Measurements from ENCODE around the gene DAPL1. TPM values are rescaled to one million over a fixed set of nuclear protein-coding genes. Genes with fewer than 3 reads are reported as not detected.

DAPL1 gene
- total RNA-seq, 2 experiments from 2014 or later, result not detected

GRCh38 chr2:158777077-158777476 is 18.0 kb upstream of the DAPL1 start:
- CTCF ChIA-PET (ENCODE audit: unreplicated experiment), result no interaction called here
- TF ChIP-seq CTCF (conservative IDR thresholded peaks at IDR 0.05; ENCODE audit: low read length) (no peak), EZH2phosphoT487 (IDR thresholded peaks at IDR 0.05; ENCODE audit: borderline replicate concordance, low read depth, low read length) (no peak)
- Histone ChIP-seq H2AFZ (ENCODE audit: low read length) (no peak overlapping the region), H3K4me2 (ENCODE audit: low read length) (no peak overlapping the region), H3K9me2 (ENCODE audit: insufficient read depth, low read length) (no peaks in the 10 kb centered on the region), H3K79me2 (ENCODE audit: insufficient read depth, low read depth, low read length) (no peaks in the 10 kb centered on the region), H3K9me3 (ENCODE audit: low read length) (no peaks in the 10 kb centered on the region), H3K27ac (ENCODE audit: low read depth, low read length, poor library complexity, severe bottlenecking) (no peak overlapping the region), H4K20me1 (ENCODE audit: insufficient read depth, low read length) (no peaks in the 10 kb centered on the region), H3K36me3 (ENCODE audit: insufficient read depth, low read length) (no peaks in the 10 kb centered on the region), H3K4me1 (ENCODE audit: insufficient read depth, low read length, poor library complexity, severe bottlenecking) (no peaks in the 10 kb centered on the region), H3K4me3 (ENCODE audit: low read depth, low read length, poor library complexity, severe bottlenecking) (no peak overlapping the region)
- DNase-seq (ENCODE audit: low spot score), result no peak
- no TSS peak for BruUV-seq (replicated peaks)
- POLR2A ChIA-PET, result no interaction called here
- intact Hi-C loops (cut with micrococcal nuclease; ENCODE audit: unreplicated experiment), result no loop called here

- Histone ChIP-seq H3K9me3 (ENCODE audit: low read length) (no peaks in the 10 kb centered on the region), H2AFZ (ENCODE audit: low read length) (no peak overlapping the region), H3K4me1 (ENCODE audit: insufficient read depth, low read length, poor library complexity, severe bottlenecking) (no peaks in the 10 kb centered on the region), H3K79me2 (ENCODE audit: insufficient read depth, low read depth, low read length) (no peaks in the 10 kb centered on the region), H4K20me1 (ENCODE audit: insufficient read depth, low read length) (no peaks in the 10 kb centered on the region), H3K4me3 (ENCODE audit: low read depth, low read length, poor library complexity, severe bottlenecking) (no peak overlapping the region), H3K36me3 (ENCODE audit: insufficient read depth, low read length) (no peaks in the 10 kb centered on the region), H3K27ac (ENCODE audit: low read depth, low read length, poor library complexity, severe bottlenecking) (no peak overlapping the region), H3K9me2 (ENCODE audit: insufficient read depth, low read length) (no peaks in the 10 kb centered on the region), H3K4me2 (ENCODE audit: low read length) (no peak overlapping the region)
- ChIA-PET POLR2A (no interaction called here), CTCF (ENCODE audit: unreplicated experiment) (no interaction called here)
- BruUV-seq (replicated peaks), result no TSS peak
- DNase-seq (ENCODE audit: low spot score), result no peak
- intact Hi-C loops (cut with micrococcal nuclease; ENCODE audit: unreplicated experiment), result no loop called here
- TF ChIP-seq CTCF (conservative IDR thresholded peaks at IDR 0.05; ENCODE audit: low read length) (no peak), EZH2phosphoT487 (IDR thresholded peaks at IDR 0.05; ENCODE audit: borderline replicate concordance, low read depth, low read length) (no peak)
Observed at GRCh38 chr2:158778243-158778642, 16.9 kb upstream of the DAPL1 start.

- H3K9me2 ChIP-seq (ENCODE audit: insufficient read depth, low read length), result no peaks in the 10 kb centered on the region
- no peak overlapping the region for H2AFZ ChIP-seq (ENCODE audit: low read length)
- H4K20me1 ChIP-seq (ENCODE audit: insufficient read depth, low read length), result no peaks in the 10 kb centered on the region
- POLR2A ChIA-PET, result no interaction called here
- H3K79me2 ChIP-seq (ENCODE audit: insufficient read depth, low read depth, low read length), result no peaks in the 10 kb centered on the region
- H3K4me1 ChIP-seq (ENCODE audit: insufficient read depth, low read length, poor library complexity, severe bottlenecking), result no peaks in the 10 kb centered on the region
- BruUV-seq (replicated peaks), result no TSS peak
- no peaks in the 10 kb centered on the region for H3K9me3 ChIP-seq (ENCODE audit: low read length)
- H3K4me3 ChIP-seq (ENCODE audit: low read depth, low read length, poor library complexity, severe bottlenecking), result no peak overlapping the region
- intact Hi-C loops (cut with micrococcal nuclease; ENCODE audit: unreplicated experiment), result no loop called here
- CTCF ChIA-PET (ENCODE audit: unreplicated experiment), result no interaction called here
- no peak for TF ChIP-seq CTCF (conservative IDR thresholded peaks at IDR 0.05; ENCODE audit: low read length)
- TF ChIP-seq EZH2phosphoT487 (IDR thresholded peaks at IDR 0.05; ENCODE audit: borderline replicate concordance, low read depth, low read length), result no peak
- H3K27ac ChIP-seq (ENCODE audit: low read depth, low read length, poor library complexity, severe bottlenecking), result no peak overlapping the region
- no peak overlapping the region for H3K4me2 ChIP-seq (ENCODE audit: low read length)
- no peaks in the 10 kb centered on the region for H3K36me3 ChIP-seq (ENCODE audit: insufficient read depth, low read length)
- DNase-seq (ENCODE audit: low spot score), result no peak
Observed at GRCh38 chr2:158779621-158780020, 15.5 kb upstream of the DAPL1 start.
